ELF-1 (cell line): ENCODE results near the gene C10orf143.

ENCODE experiments used
- DNase-seq: peaks from one replicate; pipeline ENCODE4 v3.0.0-alpha.2; 2016; ENCODE audit warnings: low read depth, low spot score

C10orf143 gene

GRCh38 chr10:130016095-130016494 is 94.5 kb downstream of the C10orf143 start:
- DNase-seq: no peak

- DNase-seq: no peak
Observed at GRCh38 chr10:130015075-130015695, 95.4 kb downstream of the C10orf143 start.

GRCh38 chr10:130014263-130015074 is 96.2 kb downstream of the C10orf143 start:
- DNase-seq: no peak
